Activated gamma-delta T cell treated with anti-CD3 and anti-CD28 coated beads, Interleukin-2, amount 50 U/mL, for 16 hours (primary cell): Measurements from ENCODE around the gene CNOT6L.
"Not testable (repeated sequence)": the region's sequence is repeated elsewhere in the genome, so short reads cannot be mapped to it uniquely, and the experiment has no call there.

Experiments used
- DNase-seq: peaks from one replicate; pipeline ENCODE4 v3.0.0-alpha.2; 2020; ENCODE audit warnings: low read depth

CNOT6L gene

GRCh38 chr4:77782102-77782835, 36.9 kb downstream of the CNOT6L start:
- no peak for DNase-seq

- DNase-seq, result not testable (repeated sequence)
These were observed 38.4 kb downstream of the CNOT6L start for GRCh38 chr4:77780762-77781161.

- DNase-seq, result no peak
These were observed 41.9 kb downstream of the CNOT6L start for GRCh38 chr4:77777135-77777807.

GRCh38 chr4:77776182-77777134, 42.7 kb downstream of the CNOT6L start:
- no peak for DNase-seq

- DNase-seq, result no peak
These were observed 46.1 kb downstream of the CNOT6L start for GRCh38 chr4:77773101-77773500.

GRCh38 chr4:77771566-77771965, 47.6 kb downstream of the CNOT6L start:
- no peak for DNase-seq

GRCh38 chr4:77765720-77766119, 53.4 kb downstream of the CNOT6L start:
- no peak for DNase-seq

GRCh38 chr4:77762531-77762930, 56.6 kb downstream of the CNOT6L start:
- no peak for DNase-seq

- no peak for DNase-seq
These were observed 57.6 kb downstream of the CNOT6L start for GRCh38 chr4:77761595-77761994.

GRCh38 chr4:77758804-77759203, 60.4 kb downstream of the CNOT6L start:
- no peak for DNase-seq

- DNase-seq, result no peak
These were observed 67.4 kb downstream of the CNOT6L start for GRCh38 chr4:77751764-77752163.

- no peak for DNase-seq
These were observed 73.4 kb downstream of the CNOT6L start for GRCh38 chr4:77745792-77746191.

- DNase-seq, result no peak
These were observed 77.1 kb downstream of the CNOT6L start for GRCh38 chr4:77742054-77742453.

GRCh38 chr4:77740480-77740879, 78.7 kb downstream of the CNOT6L start:
- no peak for DNase-seq

- no peak for DNase-seq
These were observed 84.2 kb downstream of the CNOT6L start for GRCh38 chr4:77734928-77735327.

- no peak for DNase-seq
These were observed 87.5 kb downstream of the CNOT6L start for GRCh38 chr4:77731656-77732055.

- no peak for DNase-seq
These were observed 90.7 kb downstream of the CNOT6L start for GRCh38 chr4:77728420-77728819.

- no peak for DNase-seq
These were observed 98.1 kb downstream of the CNOT6L start for GRCh38 chr4:77721073-77721472.

GRCh38 chr4:77718500-77718899, 100.7 kb downstream of the CNOT6L start:
- DNase-seq, result not testable (repeated sequence)

GRCh38 chr4:77715414-77716290, 103.5 kb downstream of the CNOT6L start:
- no peak for DNase-seq

GRCh38 chr4:77714514-77714913, 104.7 kb downstream of the CNOT6L start:
- DNase-seq, result no peak

- DNase-seq, result no peak
These were observed 105.3 kb downstream of the CNOT6L start for GRCh38 chr4:77713884-77714283.
